ENCODE measurements around the gene DYNLRB1.

DNA sequence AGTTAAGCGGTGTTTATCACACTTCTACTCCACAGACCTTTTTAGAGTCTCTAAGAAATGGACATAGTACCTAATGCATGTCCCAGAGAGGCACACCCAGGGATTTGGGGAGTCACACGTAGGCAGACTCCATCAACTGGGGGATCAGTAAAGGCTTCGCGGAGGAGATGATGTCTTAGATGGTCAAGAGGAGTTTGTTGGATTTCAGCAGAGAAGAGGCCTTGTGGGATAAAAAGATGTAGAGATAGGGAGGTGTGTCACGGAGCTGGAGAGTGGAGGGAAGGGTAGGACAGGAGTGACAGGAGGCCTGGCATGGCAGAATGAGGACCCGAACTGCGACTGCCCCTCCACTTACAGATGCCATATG lies 9.1 kb downstream of the DYNLRB1 start:
- TF ChIP-seq, protein P1, sequence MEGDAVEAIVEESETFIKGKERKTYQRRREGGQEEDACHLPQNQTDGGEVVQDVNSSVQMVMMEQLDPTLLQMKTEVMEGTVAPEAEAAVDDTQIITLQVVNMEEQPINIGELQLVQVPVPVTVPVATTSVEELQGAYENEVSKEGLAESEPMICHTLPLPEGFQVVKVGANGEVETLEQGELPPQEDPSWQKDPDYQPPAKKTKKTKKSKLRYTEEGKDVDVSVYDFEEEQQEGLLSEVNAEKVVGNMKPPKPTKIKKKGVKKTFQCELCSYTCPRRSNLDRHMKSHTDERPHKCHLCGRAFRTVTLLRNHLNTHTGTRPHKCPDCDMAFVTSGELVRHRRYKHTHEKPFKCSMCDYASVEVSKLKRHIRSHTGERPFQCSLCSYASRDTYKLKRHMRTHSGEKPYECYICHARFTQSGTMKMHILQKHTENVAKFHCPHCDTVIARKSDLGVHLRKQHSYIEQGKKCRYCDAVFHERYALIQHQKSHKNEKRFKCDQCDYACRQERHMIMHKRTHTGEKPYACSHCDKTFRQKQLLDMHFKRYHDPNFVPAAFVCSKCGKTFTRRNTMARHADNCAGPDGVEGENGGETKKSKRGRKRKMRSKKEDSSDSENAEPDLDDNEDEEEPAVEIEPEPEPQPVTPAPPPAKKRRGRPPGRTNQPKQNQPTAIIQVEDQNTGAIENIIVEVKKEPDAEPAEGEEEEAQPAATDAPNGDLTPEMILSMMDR (IDR thresholded peaks at IDR 0.05; ENCODE audit: low read depth, low read length), result no peak
- TF ChIP-seq POLR2A (IDR thresholded peaks at IDR 0.05; ENCODE audit: extremely low read depth, insufficient read length), result no peak

Data from NB4 (cell line).